HEK293 (cell line): Measurements from ENCODE around the gene AIF1L.

Source experiments
- CTCF ChIA-PET: fragments of 350-600 bp; formaldehyde crosslinking; extraction: SDS; loops from one replicate; lab custom pipeline; 2021; ENCODE audit warnings: antibody characterized with exemption; lab: Yijun Ruan, JAX
- POLR2A ChIA-PET: fragments of 300-600 bp; formaldehyde crosslinking; extraction: SDS; loops from one replicate; lab custom pipeline; 2020; ENCODE audit warnings: antibody characterized with exemption, inconsistent platforms; lab: Yijun Ruan, JAX
- H3K27ac ChIP-seq: fragments of 200-500 bp; sonication (Bioruptor generic); 2 replicates; pipeline ENCODE4 v1.5.1; 2014; ENCODE audit warnings: low read depth, low read length, control low read depth, inconsistent platforms; ENCODE audit errors: extremely low read depth
- H3K36me3 ChIP-seq, 2 experiments: fragments of 200-500 bp in 1 of 2; sonication (Bioruptor generic) in 1 of 2; 1 replicate in 1 of 2; 2 replicates in 1 of 2; pipeline ENCODE4 v1.5.1; 2014 to 2017; ENCODE audit warnings: inconsistent platforms in 2 of 2, low read length in 2 of 2; ENCODE audit not compliant: control insufficient read depth in 2 of 2, insufficient read depth in 1 of 2
- H3K4me1 ChIP-seq: fragments of 200-500 bp; sonication (Bioruptor generic); 2 replicates; pipeline ENCODE4 v1.5.1; 2014; ENCODE audit warnings: mild to moderate bottlenecking, low read length, inconsistent platforms; ENCODE audit not compliant: control insufficient read depth, insufficient read depth
- H3K4me3 ChIP-seq: 2 replicates; pipeline ENCODE4 v1.5.1; 2011; ENCODE audit warnings: low read depth, mild to moderate bottlenecking, control low read depth, low read length, moderate library complexity
- H3K9me3 ChIP-seq: fragments of 200-500 bp; sonication (Bioruptor generic); 2 replicates; pipeline ENCODE4 v1.5.1; 2014; ENCODE audit warnings: low read depth, low read length, inconsistent platforms; ENCODE audit not compliant: control insufficient read depth, insufficient read depth
- GLI4 ChIP-seq: fragments of 450-650 bp; formaldehyde crosslinking; IDR thresholded peaks from 2 replicates; pipeline ENCODE4 v1.5.1; 2016; ENCODE audit warnings: missing biosample characterization, missing genetic modification characterization
- MEIS1 ChIP-seq: sonication (generic); formaldehyde crosslinking; IDR thresholded peaks from 2 replicates; pipeline ENCODE4 v1.8.1; 2022; ENCODE audit warnings: missing genetic modification reagents, mild to moderate bottlenecking, borderline replicate concordance
- SCRT2 ChIP-seq: fragments of 450-650 bp; formaldehyde crosslinking; IDR thresholded peaks from 2 replicates; pipeline ENCODE4 v1.5.1; 2016; ENCODE audit warnings: missing biosample characterization, missing genetic modification characterization
- ZFP3 ChIP-seq: fragments of 450-650 bp; formaldehyde crosslinking; IDR thresholded peaks from 2 replicates; pipeline ENCODE4 v1.5.1; 2016; ENCODE audit warnings: low read depth, missing biosample characterization, missing genetic modification characterization
- ZNF138 ChIP-seq: fragments of 450-650 bp; formaldehyde crosslinking; IDR thresholded peaks from 2 replicates; pipeline ENCODE4 v1.5.1; 2016; ENCODE audit warnings: missing biosample characterization, missing genetic modification characterization, borderline replicate concordance
- ZNF324 ChIP-seq: fragments of 450-650 bp; formaldehyde crosslinking; IDR thresholded peaks from 2 replicates; pipeline ENCODE4 v1.5.1; 2016; ENCODE audit warnings: missing biosample characterization, missing genetic modification characterization
- ZNF529 ChIP-seq: fragments of 450-650 bp; formaldehyde crosslinking; IDR thresholded peaks from 2 replicates; pipeline ENCODE4 v1.5.1; 2017; ENCODE audit warnings: missing genetic modification characterization, missing biosample characterization; ENCODE audit not compliant: insufficient replicate concordance
- ZNF544 ChIP-seq: fragments of 450-650 bp; formaldehyde crosslinking; IDR thresholded peaks from 2 replicates; pipeline ENCODE4 v1.5.0; 2017; ENCODE audit warnings: missing biosample characterization, missing genetic modification characterization
- ZNF791 ChIP-seq: fragments of 450-650 bp; formaldehyde crosslinking; IDR thresholded peaks from 2 replicates; pipeline ENCODE4 v1.5.1; 2016; ENCODE audit warnings: missing biosample characterization, missing genetic modification characterization
- ZSCAN30 ChIP-seq: fragments of 450-650 bp; IDR thresholded peaks from 2 replicates; pipeline ENCODE4 v1.5.1; 2018; ENCODE audit warnings: missing biosample characterization, mild to moderate bottlenecking, missing genetic modification characterization, moderate library complexity
- TF ChIP-seq, protein P1 (sequence below): fragments of 450-650 bp; formaldehyde crosslinking; IDR thresholded peaks from 2 replicates; pipeline ENCODE4 v1.5.1; 2016; ENCODE audit warnings: missing biosample characterization, missing genetic modification characterization, borderline replicate concordance
- TF ChIP-seq, protein P2 (sequence below): fragments of 450-650 bp; formaldehyde crosslinking; IDR thresholded peaks from 2 replicates; pipeline ENCODE4 v1.5.1; 2016; ENCODE audit warnings: missing biosample characterization, missing genetic modification characterization
- TF ChIP-seq, protein P3 (sequence below): fragments of 450-650 bp; IDR thresholded peaks from 2 replicates; pipeline ENCODE4 v1.5.1; 2018; ENCODE audit warnings: missing biosample characterization, mild to moderate bottlenecking, missing genetic modification characterization

AIF1L gene

DNA sequence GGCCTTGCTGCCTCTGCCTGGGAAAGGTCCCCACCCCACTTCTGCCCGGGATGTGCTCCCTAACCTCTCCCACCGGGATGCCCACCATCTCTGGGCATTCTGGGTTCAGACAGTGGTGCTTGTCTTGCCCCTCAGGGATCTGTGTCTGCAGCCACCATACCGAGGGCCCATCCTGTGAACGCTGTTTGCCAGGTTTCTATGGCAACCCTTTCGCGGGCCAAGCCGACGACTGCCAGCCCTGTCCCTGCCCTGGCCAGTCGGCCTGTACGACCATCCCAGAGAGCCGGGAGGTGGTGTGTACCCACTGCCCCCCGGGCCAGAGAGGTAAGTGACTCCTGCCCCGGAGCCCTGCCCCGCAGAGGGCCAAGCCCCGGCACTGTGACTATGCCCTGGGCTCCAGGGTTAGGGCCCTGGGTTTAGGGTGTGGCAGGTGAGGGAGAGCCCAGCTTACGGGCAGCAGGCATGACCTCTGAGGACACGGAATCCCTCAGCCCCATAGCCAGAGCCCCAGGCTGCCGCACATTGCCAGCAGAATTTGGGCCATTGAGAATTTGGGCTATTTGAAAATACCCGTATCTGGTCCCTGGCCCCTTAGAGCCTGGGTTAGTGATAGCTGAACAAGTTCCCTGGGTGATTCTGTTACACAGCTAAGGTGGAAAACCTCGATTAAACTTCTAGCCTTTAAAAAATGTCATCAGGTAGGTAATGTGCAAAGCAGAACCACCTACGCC lies 35.3 kb upstream of the AIF1L start:
- CTCF ChIA-PET = interaction anchor here (0.6 to 1.4 kb wide), 2 partner anchors 13 to 275 kb away, joined by 3 to 6 read pairs; no protein-coding TSS in a partner anchor
- Histone ChIP-seq H3K9me3 (no peaks in the 10 kb centered on the region), H3K27ac (no peak overlapping the region), H3K4me1 (no peaks in the 10 kb centered on the region), H3K36me3 (no peaks in the 10 kb centered on the region), H3K4me3 (no peak overlapping the region)
- no peak for TF ChIP-seq SCRT2 (tag by site-specific recombination)
- no peak for TF ChIP-seq ZNF138 (tag by site-specific recombination)
- TF ChIP-seq ZNF324 = no peak
- no peak for TF ChIP-seq ZSCAN30 (tag by site-specific recombination)
- TF ChIP-seq ZNF529 (tag by site-specific recombination) = no peak
- TF ChIP-seq, protein P1, sequence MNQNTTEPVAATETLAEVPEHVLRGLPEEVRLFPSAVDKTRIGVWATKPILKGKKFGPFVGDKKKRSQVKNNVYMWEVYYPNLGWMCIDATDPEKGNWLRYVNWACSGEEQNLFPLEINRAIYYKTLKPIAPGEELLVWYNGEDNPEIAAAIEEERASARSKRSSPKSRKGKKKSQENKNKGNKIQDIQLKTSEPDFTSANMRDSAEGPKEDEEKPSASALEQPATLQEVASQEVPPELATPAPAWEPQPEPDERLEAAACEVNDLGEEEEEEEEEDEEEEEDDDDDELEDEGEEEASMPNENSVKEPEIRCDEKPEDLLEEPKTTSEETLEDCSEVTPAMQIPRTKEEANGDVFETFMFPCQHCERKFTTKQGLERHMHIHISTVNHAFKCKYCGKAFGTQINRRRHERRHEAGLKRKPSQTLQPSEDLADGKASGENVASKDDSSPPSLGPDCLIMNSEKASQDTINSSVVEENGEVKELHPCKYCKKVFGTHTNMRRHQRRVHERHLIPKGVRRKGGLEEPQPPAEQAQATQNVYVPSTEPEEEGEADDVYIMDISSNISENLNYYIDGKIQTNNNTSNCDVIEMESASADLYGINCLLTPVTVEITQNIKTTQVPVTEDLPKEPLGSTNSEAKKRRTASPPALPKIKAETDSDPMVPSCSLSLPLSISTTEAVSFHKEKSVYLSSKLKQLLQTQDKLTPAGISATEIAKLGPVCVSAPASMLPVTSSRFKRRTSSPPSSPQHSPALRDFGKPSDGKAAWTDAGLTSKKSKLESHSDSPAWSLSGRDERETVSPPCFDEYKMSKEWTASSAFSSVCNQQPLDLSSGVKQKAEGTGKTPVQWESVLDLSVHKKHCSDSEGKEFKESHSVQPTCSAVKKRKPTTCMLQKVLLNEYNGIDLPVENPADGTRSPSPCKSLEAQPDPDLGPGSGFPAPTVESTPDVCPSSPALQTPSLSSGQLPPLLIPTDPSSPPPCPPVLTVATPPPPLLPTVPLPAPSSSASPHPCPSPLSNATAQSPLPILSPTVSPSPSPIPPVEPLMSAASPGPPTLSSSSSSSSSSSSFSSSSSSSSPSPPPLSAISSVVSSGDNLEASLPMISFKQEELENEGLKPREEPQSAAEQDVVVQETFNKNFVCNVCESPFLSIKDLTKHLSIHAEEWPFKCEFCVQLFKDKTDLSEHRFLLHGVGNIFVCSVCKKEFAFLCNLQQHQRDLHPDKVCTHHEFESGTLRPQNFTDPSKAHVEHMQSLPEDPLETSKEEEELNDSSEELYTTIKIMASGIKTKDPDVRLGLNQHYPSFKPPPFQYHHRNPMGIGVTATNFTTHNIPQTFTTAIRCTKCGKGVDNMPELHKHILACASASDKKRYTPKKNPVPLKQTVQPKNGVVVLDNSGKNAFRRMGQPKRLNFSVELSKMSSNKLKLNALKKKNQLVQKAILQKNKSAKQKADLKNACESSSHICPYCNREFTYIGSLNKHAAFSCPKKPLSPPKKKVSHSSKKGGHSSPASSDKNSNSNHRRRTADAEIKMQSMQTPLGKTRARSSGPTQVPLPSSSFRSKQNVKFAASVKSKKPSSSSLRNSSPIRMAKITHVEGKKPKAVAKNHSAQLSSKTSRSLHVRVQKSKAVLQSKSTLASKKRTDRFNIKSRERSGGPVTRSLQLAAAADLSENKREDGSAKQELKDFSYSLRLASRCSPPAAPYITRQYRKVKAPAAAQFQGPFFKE = no peak
- TF ChIP-seq ZNF544 = no peak
- TF ChIP-seq MEIS1 (CRISPR knock-in tag) = no peak
- TF ChIP-seq, protein P2, sequence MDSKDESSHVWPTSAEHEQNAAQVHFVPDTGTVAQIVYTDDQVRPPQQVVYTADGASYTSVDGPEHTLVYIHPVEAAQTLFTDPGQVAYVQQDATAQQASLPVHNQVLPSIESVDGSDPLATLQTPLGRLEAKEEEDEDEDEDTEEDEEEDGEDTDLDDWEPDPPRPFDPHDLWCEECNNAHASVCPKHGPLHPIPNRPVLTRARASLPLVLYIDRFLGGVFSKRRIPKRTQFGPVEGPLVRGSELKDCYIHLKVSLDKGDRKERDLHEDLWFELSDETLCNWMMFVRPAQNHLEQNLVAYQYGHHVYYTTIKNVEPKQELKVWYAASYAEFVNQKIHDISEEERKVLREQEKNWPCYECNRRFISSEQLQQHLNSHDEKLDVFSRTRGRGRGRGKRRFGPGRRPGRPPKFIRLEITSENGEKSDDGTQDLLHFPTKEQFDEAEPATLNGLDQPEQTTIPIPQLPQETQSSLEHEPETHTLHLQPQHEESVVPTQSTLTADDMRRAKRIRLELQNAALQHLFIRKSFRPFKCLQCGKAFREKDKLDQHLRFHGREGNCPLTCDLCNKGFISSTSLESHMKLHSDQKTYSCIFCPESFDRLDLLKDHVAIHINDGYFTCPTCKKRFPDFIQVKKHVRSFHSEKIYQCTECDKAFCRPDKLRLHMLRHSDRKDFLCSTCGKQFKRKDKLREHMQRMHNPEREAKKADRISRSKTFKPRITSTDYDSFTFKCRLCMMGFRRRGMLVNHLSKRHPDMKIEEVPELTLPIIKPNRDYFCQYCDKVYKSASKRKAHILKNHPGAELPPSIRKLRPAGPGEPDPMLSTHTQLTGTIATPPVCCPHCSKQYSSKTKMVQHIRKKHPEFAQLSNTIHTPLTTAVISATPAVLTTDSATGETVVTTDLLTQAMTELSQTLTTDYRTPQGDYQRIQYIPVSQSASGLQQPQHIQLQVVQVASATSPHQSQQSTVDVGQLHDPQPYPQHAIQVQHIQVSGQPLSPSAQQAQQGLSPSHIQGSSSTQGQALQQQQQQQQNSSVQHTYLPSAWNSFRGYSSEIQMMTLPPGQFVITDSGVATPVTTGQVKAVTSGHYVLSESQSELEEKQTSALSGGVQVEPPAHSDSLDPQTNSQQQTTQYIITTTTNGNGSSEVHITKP (tag by site-specific recombination) = no peak
- TF ChIP-seq, protein P3, sequence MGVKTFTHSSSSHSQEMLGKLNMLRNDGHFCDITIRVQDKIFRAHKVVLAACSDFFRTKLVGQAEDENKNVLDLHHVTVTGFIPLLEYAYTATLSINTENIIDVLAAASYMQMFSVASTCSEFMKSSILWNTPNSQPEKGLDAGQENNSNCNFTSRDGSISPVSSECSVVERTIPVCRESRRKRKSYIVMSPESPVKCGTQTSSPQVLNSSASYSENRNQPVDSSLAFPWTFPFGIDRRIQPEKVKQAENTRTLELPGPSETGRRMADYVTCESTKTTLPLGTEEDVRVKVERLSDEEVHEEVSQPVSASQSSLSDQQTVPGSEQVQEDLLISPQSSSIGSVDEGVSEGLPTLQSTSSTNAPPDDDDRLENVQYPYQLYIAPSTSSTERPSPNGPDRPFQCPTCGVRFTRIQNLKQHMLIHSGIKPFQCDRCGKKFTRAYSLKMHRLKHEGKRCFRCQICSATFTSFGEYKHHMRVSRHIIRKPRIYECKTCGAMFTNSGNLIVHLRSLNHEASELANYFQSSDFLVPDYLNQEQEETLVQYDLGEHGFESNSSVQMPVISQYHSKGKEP = no peak
- TF ChIP-seq ZFP3 (tag by site-specific recombination) = no peak
- no peak for TF ChIP-seq ZNF791
- POLR2A ChIA-PET = no interaction called here

DNA sequence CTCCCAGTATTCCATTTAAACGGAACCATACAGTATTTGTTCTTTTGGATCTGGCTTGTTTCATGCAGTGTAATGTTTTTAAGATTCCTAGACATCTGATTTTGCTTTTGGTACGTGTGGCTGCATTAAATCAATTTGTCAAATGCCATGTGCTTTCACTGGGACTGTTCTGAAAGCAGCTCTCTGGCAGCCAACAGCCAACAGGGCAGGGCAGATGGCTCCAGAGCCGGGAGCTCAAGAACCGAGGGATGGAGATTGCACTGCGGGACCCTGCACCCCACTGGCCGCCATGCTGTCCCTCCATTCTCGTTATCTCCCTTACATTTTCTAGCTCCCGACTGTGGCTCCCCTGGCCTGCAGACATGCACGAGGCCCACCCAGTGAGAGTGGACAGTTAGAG lies 33.4 kb upstream of the AIF1L start:
- Histone ChIP-seq H3K4me3 (no peak overlapping the region), H3K36me3 (no peaks in the 10 kb centered on the region), H3K4me1 (no peaks in the 10 kb centered on the region), H3K9me3 (no peaks in the 10 kb centered on the region), H3K27ac (no peak overlapping the region)
- ChIA-PET CTCF (interaction anchor here (0.5 to 2.4 kb wide), 5 partner anchors 17 to 1189 kb away, joined by 3 to 10 read pairs (median 4); no protein-coding TSS in a partner anchor), POLR2A (no interaction called here)
- no peak for TF ChIP-seq GLI4 (tag by site-specific recombination)
